Endodermal cell (in vitro differentiated cells): Measurements from ENCODE around the gene FGF14. TPM values are rescaled to one million over a fixed set of nuclear protein-coding genes. Genes with fewer than 3 reads are reported as not detected.

Experiments used
- DNase-seq: peaks from one replicate; pipeline ENCODE4 v3.0.0-alpha.2; 2017
- H3K27ac ChIP-seq: 2 replicates; pipeline ENCODE4 v1.5.1; 2013; ENCODE audit warnings: mild to moderate bottlenecking, low read depth, low read length, moderate library complexity
- H3K27me3 ChIP-seq: 2 replicates; pipeline ENCODE4 v1.6.1; 2013; ENCODE audit warnings: mild to moderate bottlenecking, low read length, moderate library complexity; ENCODE audit not compliant: insufficient read depth, control insufficient read depth, poor library complexity, severe bottlenecking
- H3K36me3 ChIP-seq: 2 replicates; pipeline ENCODE4 v1.7.0; 2013; ENCODE audit warnings: mild to moderate bottlenecking, low read length, moderate library complexity; ENCODE audit not compliant: control insufficient read depth, insufficient read depth
- H3K4me1 ChIP-seq: one replicate; pipeline ENCODE4 v1.7.0; 2013; ENCODE audit warnings: low read length; ENCODE audit not compliant: control insufficient read depth, insufficient read depth
- H3K4me3 ChIP-seq: 2 replicates; pipeline ENCODE4 v1.5.1; 2013; ENCODE audit warnings: mild to moderate bottlenecking, low read length, moderate library complexity
- H3K9ac ChIP-seq: 2 replicates; pipeline ENCODE4 v1.6.1; 2013; ENCODE audit warnings: mild to moderate bottlenecking, low read length, moderate library complexity; ENCODE audit not compliant: poor library complexity, severe bottlenecking; ENCODE audit errors: extremely low read depth
- H3K9me3 ChIP-seq: 2 replicates; pipeline ENCODE4 v1.6.1; 2013; ENCODE audit warnings: mild to moderate bottlenecking, low read length, moderate library complexity; ENCODE audit not compliant: control insufficient read depth
- H3K27ac Mint-ChIP-seq: 2 replicates; pipeline ENCODE4 v1.8.0; 2020; ENCODE audit warnings: mixed read lengths
- H3K27me3 Mint-ChIP-seq: 2 replicates; pipeline ENCODE4 v1.8.0; 2021; ENCODE audit warnings: mild to moderate bottlenecking, mixed read lengths; ENCODE audit not compliant: insufficient read depth
- H3K36me3 Mint-ChIP-seq: 2 replicates; pipeline ENCODE4 v1.8.0; 2020; ENCODE audit warnings: low read depth, mixed read lengths
- H3K4me1 Mint-ChIP-seq: 2 replicates; pipeline ENCODE4 v1.8.0; 2020; ENCODE audit warnings: mixed read lengths
- H3K4me3 Mint-ChIP-seq: 2 replicates; pipeline ENCODE4 v1.8.0; 2020; ENCODE audit warnings: mild to moderate bottlenecking, moderate library complexity, mixed read lengths
- H3K9me3 Mint-ChIP-seq: 2 replicates; pipeline ENCODE4 v1.8.0; 2020; ENCODE audit warnings: mild to moderate bottlenecking, mixed read lengths
- WGBS, 2 experiments: methylation state at CpG; one replicate each; pipeline versions ENCODE4 v1.1.5 to v1.1.7; 2013; ENCODE audit warnings: missing lambda C conversion rate in 2 of 2, mixed read lengths in 1 of 2; ENCODE audit not compliant: insufficient coverage in 1 of 2, insufficient read length in 1 of 2; 5-methylcytosine and 5-hydroxymethylcytosine counted together
- total RNA-seq, 2 donors: library from RNA; stranded (reverse); fragmentation: NEBNext Ultra II Directional in 1 of 2; extraction: Animal tissue kit (Norgen Biotek cat#: 25700) in 1 of 2; gene quantifications; 2 replicates in 1 of 2; 3 replicates in 1 of 2; pipeline ENCODE4 v1.2.1, GENCODE V29; 2021
- TF ChIP-seq, protein P1 (sequence below): fragments of 200-600 bp; sonication (generic); conservative IDR thresholded peaks from 2 replicates; pipeline ENCODE4 v1.5.0; 2021; ENCODE audit warnings: antibody characterized with exemption, mild to moderate bottlenecking

The FGF14 gene
- total RNA-seq, 2 donors from 2014 or later, result 0.15 to 0.26 TPM

DNA sequence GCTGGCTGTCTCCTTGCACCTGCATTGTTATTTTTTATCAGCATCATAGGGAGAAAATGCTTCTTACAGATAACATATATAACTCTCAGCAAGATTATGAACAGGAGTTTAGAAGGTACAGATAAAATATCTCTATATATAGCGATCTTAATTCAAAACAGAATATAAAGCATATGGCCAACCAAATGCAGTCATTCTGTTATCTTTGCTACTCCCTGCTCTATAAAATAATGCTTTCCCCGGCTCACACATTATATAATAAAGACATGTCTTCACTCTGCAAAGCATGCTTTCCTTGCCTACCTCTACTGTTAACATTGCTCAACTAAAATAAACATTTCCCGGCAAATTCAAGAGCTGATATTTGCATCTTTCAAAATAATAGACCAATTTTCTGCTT, 161.7 kb downstream of the FGF14 start:
- H3K36me3 Mint-ChIP-seq, result no peaks in the 10 kb centered on the region
- H3K4me3 ChIP-seq, result no peak overlapping the region
- no peaks in the 10 kb centered on the region for H3K4me1 ChIP-seq
- H3K27me3 Mint-ChIP-seq, result no peaks in the 10 kb centered on the region
- TF ChIP-seq, protein P1, sequence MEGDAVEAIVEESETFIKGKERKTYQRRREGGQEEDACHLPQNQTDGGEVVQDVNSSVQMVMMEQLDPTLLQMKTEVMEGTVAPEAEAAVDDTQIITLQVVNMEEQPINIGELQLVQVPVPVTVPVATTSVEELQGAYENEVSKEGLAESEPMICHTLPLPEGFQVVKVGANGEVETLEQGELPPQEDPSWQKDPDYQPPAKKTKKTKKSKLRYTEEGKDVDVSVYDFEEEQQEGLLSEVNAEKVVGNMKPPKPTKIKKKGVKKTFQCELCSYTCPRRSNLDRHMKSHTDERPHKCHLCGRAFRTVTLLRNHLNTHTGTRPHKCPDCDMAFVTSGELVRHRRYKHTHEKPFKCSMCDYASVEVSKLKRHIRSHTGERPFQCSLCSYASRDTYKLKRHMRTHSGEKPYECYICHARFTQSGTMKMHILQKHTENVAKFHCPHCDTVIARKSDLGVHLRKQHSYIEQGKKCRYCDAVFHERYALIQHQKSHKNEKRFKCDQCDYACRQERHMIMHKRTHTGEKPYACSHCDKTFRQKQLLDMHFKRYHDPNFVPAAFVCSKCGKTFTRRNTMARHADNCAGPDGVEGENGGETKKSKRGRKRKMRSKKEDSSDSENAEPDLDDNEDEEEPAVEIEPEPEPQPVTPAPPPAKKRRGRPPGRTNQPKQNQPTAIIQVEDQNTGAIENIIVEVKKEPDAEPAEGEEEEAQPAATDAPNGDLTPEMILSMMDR, result no peak
- peaks cover 19% of the 10 kb centered on the region for H3K4me1 Mint-ChIP-seq
- H3K27me3 ChIP-seq, result no peaks in the 10 kb centered on the region
- no peak overlapping the region for H3K4me3 Mint-ChIP-seq
- DNase-seq, result no peak
- no peaks in the 10 kb centered on the region for H3K36me3 ChIP-seq
- H3K27ac Mint-ChIP-seq, result no peak overlapping the region
- H3K27ac ChIP-seq, result no peak overlapping the region
- H3K9me3 ChIP-seq, result no peaks in the 10 kb centered on the region
- 88 to 91% methylated on average over 3 of the region's 3 CpGs for WGBS, 2 experiments
- no peak overlapping the region for H3K9ac ChIP-seq
- H3K9me3 Mint-ChIP-seq, result no peaks in the 10 kb centered on the region

DNA sequence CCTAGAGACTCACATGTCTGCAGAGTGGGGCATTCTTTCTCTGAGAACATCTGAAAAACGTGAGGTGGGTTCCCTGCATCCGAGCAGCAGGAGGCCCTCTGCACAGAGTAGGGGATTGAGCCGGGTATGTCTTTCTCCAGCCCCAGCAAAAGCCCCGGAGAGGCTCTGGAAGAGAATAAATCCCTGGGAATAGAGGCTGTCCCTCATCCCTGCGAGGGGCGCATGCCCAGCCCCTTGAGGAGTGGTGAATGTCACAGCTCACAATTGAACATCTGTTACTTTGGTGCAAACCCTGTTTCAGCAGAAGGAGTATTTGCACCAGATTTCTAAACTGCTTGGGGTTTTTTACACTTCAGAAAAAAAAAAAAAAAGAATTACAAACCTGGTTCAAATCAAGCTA, 164.6 kb downstream of the FGF14 start:
- Histone ChIP-seq H3K9ac (no peak overlapping the region), H3K27me3 (no peaks in the 10 kb centered on the region), H3K27ac (no peak overlapping the region), H3K4me3 (no peak overlapping the region), H3K36me3 (no peaks in the 10 kb centered on the region), H3K9me3 (no peaks in the 10 kb centered on the region), H3K4me1 (no peaks in the 10 kb centered on the region)
- peak overlapping the region; percentile 14 for H3K27ac Mint-ChIP-seq
- H3K4me1 Mint-ChIP-seq, result peaks cover 26% of the 10 kb centered on the region
- H3K36me3 Mint-ChIP-seq, result no peaks in the 10 kb centered on the region
- TF ChIP-seq, protein P1, result no peak
- peak; percentile 48 for DNase-seq
- 76 to 80% methylated on average over 1 to 6 of the region's 6 CpGs for WGBS, 2 experiments
- H3K27me3 Mint-ChIP-seq, result no peaks in the 10 kb centered on the region
- no peaks in the 10 kb centered on the region for H3K9me3 Mint-ChIP-seq
- no peak overlapping the region for H3K4me3 Mint-ChIP-seq

DNA sequence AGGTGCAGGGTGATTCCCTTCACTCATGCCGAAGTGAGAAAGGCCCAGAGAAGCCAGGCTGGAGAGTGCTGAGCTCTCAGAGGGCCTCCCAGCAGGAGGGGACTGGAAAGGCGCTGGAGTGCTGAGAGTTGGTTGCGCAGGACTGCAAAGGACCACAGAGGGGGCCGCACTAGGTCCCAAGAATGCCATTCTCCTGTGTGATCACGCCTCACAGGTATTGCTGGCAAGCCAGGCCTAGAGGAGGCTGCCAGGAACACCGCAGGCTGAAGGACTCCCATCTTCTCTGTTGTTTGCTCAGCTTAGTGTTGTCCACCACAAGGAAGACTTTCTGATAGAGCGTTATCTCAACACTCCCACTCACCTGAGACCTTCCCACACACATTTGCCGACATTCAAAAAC, 165.0 kb downstream of the FGF14 start:
- Mint-ChIP-seq H3K36me3 (no peaks in the 10 kb centered on the region), H3K9me3 (no peaks in the 10 kb centered on the region), H3K27ac (peak overlapping the region; percentile 14), H3K4me1 (peaks cover 26% of the 10 kb centered on the region), H3K4me3 (no peak overlapping the region), H3K27me3 (no peaks in the 10 kb centered on the region)
- Histone ChIP-seq H3K4me1 (no peaks in the 10 kb centered on the region), H3K36me3 (no peaks in the 10 kb centered on the region), H3K9me3 (no peaks in the 10 kb centered on the region), H3K4me3 (no peak overlapping the region), H3K9ac (no peak overlapping the region), H3K27ac (no peak overlapping the region), H3K27me3 (no peaks in the 10 kb centered on the region)
- TF ChIP-seq, protein P1, result no peak
- peak; percentile 59 for DNase-seq
- WGBS, 2 experiments, result 92 to 95% methylated on average over 4 to 8 of the region's 8 CpGs
